H9 (cell line): ENCODE data around the gene CNTF. TPM values are rescaled to one million over a fixed set of nuclear protein-coding genes. Genes with fewer than 3 reads are reported as not detected.

Source experiments
- DNase-seq: peaks from one replicate; pipeline ENCODE4 v3.0.0-alpha.2; 2017
- H2AFZ ChIP-seq: one replicate; pipeline ENCODE4 v1.6.1; 2013; ENCODE audit warnings: mild to moderate bottlenecking, low read length, control low read depth, moderate library complexity
- H2AK5ac ChIP-seq: 2 replicates; pipeline ENCODE4 v1.6.1; 2013; ENCODE audit warnings: low read length, control low read depth, mixed read lengths; ENCODE audit not compliant: insufficient read length
- H2BK120ac ChIP-seq: one replicate; pipeline ENCODE4 v1.6.1; 2013; ENCODE audit warnings: low read depth, mild to moderate bottlenecking, low read length, control low read depth, inconsistent platforms; ENCODE audit not compliant: poor library complexity, severe bottlenecking
- H2BK12ac ChIP-seq: 2 replicates; pipeline ENCODE4 v1.6.1; 2013; ENCODE audit warnings: low read length, control low read depth, mixed read lengths, low read depth; ENCODE audit not compliant: insufficient read length
- H2BK15ac ChIP-seq: 2 replicates; pipeline ENCODE4 v1.6.1; 2013; ENCODE audit warnings: low read depth, low read length, control low read depth
- H2BK20ac ChIP-seq: one replicate; pipeline ENCODE4 v1.6.1; 2013; ENCODE audit warnings: low read depth, mild to moderate bottlenecking, low read length, control low read depth, inconsistent platforms; ENCODE audit not compliant: poor library complexity, severe bottlenecking
- H2BK5ac ChIP-seq: 2 replicates; pipeline ENCODE4 v1.6.1; 2013; ENCODE audit warnings: low read length, control low read depth, mixed read lengths; ENCODE audit not compliant: insufficient read length
- H3K14ac ChIP-seq: 2 replicates; pipeline ENCODE4 v1.6.1; 2013; ENCODE audit warnings: low read length, control low read depth; ENCODE audit not compliant: insufficient read depth
- H3K18ac ChIP-seq: 2 replicates; pipeline ENCODE4 v1.6.1; 2013; ENCODE audit warnings: low read depth, mild to moderate bottlenecking, mixed read lengths, low read length, control low read depth; ENCODE audit not compliant: insufficient read length
- H3K23ac ChIP-seq: 2 replicates; pipeline ENCODE4 v1.6.1; 2013; ENCODE audit warnings: low read length, control low read depth, mixed read lengths, low read depth; ENCODE audit not compliant: insufficient read length
- H3K23me2 ChIP-seq: 2 replicates; pipeline ENCODE4 v1.6.1; 2013; ENCODE audit warnings: low read depth, mild to moderate bottlenecking, mixed read lengths, low read length, control low read depth; ENCODE audit not compliant: insufficient read length, poor library complexity, severe bottlenecking
- H3K27ac ChIP-seq: 2 replicates; pipeline ENCODE4 v1.5.1; 2013; ENCODE audit warnings: low read length, control low read depth, mixed read lengths, low read depth; ENCODE audit not compliant: insufficient read length
- H3K27me3 ChIP-seq: 2 replicates; pipeline ENCODE4 v1.6.1; 2013; ENCODE audit warnings: low read length, control low read depth, inconsistent platforms; ENCODE audit not compliant: insufficient read depth
- H3K4ac ChIP-seq: 2 replicates; pipeline ENCODE4 v1.6.1; 2013; ENCODE audit warnings: low read depth, mild to moderate bottlenecking, control low read depth, inconsistent platforms, low read length, moderate library complexity
- H3K4me1 ChIP-seq: 2 replicates; pipeline ENCODE4 v1.6.1; 2013; ENCODE audit warnings: low read length, control low read depth, inconsistent platforms; ENCODE audit not compliant: insufficient read depth
- H3K4me2 ChIP-seq: 2 replicates; pipeline ENCODE4 v1.6.1; 2013; ENCODE audit warnings: low read length, control low read depth, mixed read lengths; ENCODE audit not compliant: insufficient read length, insufficient read depth
- H3K56ac ChIP-seq: 2 replicates; pipeline ENCODE4 v1.6.1; 2013; ENCODE audit warnings: low read depth, mild to moderate bottlenecking, mixed read lengths, low read length, control low read depth; ENCODE audit not compliant: insufficient read length
- H3K79me1 ChIP-seq: 2 replicates; pipeline ENCODE4 v1.6.1; 2013; ENCODE audit warnings: low read depth, mild to moderate bottlenecking, moderate library complexity, low read length, control low read depth, inconsistent platforms; ENCODE audit not compliant: insufficient read depth, poor library complexity, severe bottlenecking
- H3K79me2 ChIP-seq: 2 replicates; pipeline ENCODE4 v1.6.1; 2013; ENCODE audit warnings: low read length, control low read depth, inconsistent platforms; ENCODE audit not compliant: insufficient read depth
- H3K9ac ChIP-seq: 2 replicates; pipeline ENCODE4 v1.6.1; 2013; ENCODE audit warnings: low read length, control low read depth, mixed read lengths; ENCODE audit not compliant: insufficient read length; ENCODE audit errors: extremely low read depth
- H3K9me3 ChIP-seq: one replicate; pipeline ENCODE4 v1.6.1; 2013; ENCODE audit warnings: low read depth, low read length, inconsistent platforms; ENCODE audit not compliant: control insufficient read depth
- H3T11ph ChIP-seq: one replicate; pipeline ENCODE4 v1.6.1; 2013; ENCODE audit warnings: mild to moderate bottlenecking, low read length, control low read depth, inconsistent platforms
- H4K20me1 ChIP-seq: one replicate; pipeline ENCODE4 v1.6.1; 2013; ENCODE audit not compliant: control insufficient read depth, insufficient read length, insufficient read depth
- H4K5ac ChIP-seq: 2 replicates; pipeline ENCODE4 v1.6.1; 2013; ENCODE audit warnings: low read depth, mild to moderate bottlenecking, mixed read lengths, low read length, control low read depth; ENCODE audit not compliant: insufficient read length
- H4K8ac ChIP-seq: replicated peaks from 2 replicates; pipeline ENCODE4 v1.6.1; 2013; ENCODE audit warnings: low read length, control low read depth, mixed read lengths, low read depth; ENCODE audit not compliant: insufficient read length
- H4K91ac ChIP-seq: 2 replicates; pipeline ENCODE4 v1.6.1; 2013; ENCODE audit warnings: low read depth, mild to moderate bottlenecking, moderate library complexity, mixed read lengths, low read length, control low read depth; ENCODE audit not compliant: insufficient read length
- H3K27ac Mint-ChIP-seq, 3 experiments: 2 replicates in 2 of 3; 3 replicates in 1 of 3; pipeline ENCODE4 v1.8.0; 2020 to 2021; ENCODE audit warnings: mixed read lengths in 3 of 3, mild to moderate bottlenecking in 1 of 3, moderate library complexity in 1 of 3
- H3K27me3 Mint-ChIP-seq: 2 replicates; pipeline ENCODE4 v1.8.0; 2021; ENCODE audit warnings: low read depth, mild to moderate bottlenecking, moderate library complexity, mixed read lengths
- H3K36me3 Mint-ChIP-seq, 3 experiments: 2 replicates in 2 of 3; 3 replicates in 1 of 3; pipeline ENCODE4 v1.8.0; 2020 to 2021; ENCODE audit warnings: low read depth in 3 of 3, mixed read lengths in 3 of 3; ENCODE audit not compliant: insufficient read depth in 1 of 3
- H3K4me1 Mint-ChIP-seq, 2 experiments: 2 replicates each; pipeline ENCODE4 v1.8.0; 2020; ENCODE audit warnings: mixed read lengths in 2 of 2
- H3K4me3 Mint-ChIP-seq, 2 experiments: 2 replicates in 1 of 2; 3 replicates in 1 of 2; pipeline ENCODE4 v1.8.0; 2020 to 2021; ENCODE audit warnings: mild to moderate bottlenecking in 2 of 2, mixed read lengths in 2 of 2, moderate library complexity in 1 of 2
- H3K9me3 Mint-ChIP-seq, 2 experiments: 2 replicates in 1 of 2; 3 replicates in 1 of 2; pipeline ENCODE4 v1.8.0; 2020; ENCODE audit warnings: mild to moderate bottlenecking in 2 of 2, mixed read lengths in 2 of 2, moderate library complexity in 1 of 2
- CTCF ChIP-seq: fragments of 200-600 bp; sonication (generic); conservative IDR thresholded peaks from 3 replicates; pipeline ENCODE4 v1.8.0; 2021; ENCODE audit warnings: antibody characterized with exemption, mild to moderate bottlenecking
- WGBS: extraction: QIAGEN DNeasy Blood & Tissue Kit; methylation state at CpG from one replicate; pipeline ENCODE4 v1.1.7; 2013; ENCODE audit warnings: missing lambda C conversion rate, low lambda C conversion rate, mixed read lengths; ENCODE audit not compliant: insufficient read length; ENCODE audit errors: extremely low coverage; 5-methylcytosine and 5-hydroxymethylcytosine counted together
- total RNA-seq: library from RNA; stranded (reverse); gene quantifications from 2 replicates; pipeline ENCODE4 v1.2.1, GENCODE V29; 2021

CNTF gene
- total RNA-seq, 1 experiment from 2014 or later: 3.5 TPM

DNA sequence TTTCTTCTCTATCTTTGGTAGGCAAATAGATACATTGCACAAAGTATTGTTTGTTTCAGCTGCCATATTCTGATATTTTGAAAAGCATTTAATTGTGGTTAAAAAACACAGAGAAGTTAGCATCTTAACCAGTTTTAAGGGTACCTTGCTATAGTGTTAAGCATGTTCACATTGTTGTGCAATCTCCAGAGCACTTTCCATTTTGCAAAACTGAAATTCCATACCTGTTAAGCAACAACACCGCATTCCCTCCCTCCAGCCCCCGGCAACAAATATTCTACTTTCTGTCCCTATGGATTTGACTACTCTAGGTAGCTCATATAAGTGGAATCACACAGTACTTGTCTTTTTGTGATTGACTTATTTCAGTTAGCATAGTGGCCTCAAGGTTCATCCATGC, 33.9 kb downstream of the CNTF start:
- Histone ChIP-seq H3K4me2 (no peak overlapping the region), H3T11ph (no peak overlapping the region), H2AK5ac (no peak overlapping the region), H3K56ac (no peak overlapping the region), H3K4ac (no peak overlapping the region), H4K91ac (no peak overlapping the region), H3K27ac (no peak overlapping the region), H2BK5ac (no peak overlapping the region), H4K8ac (no peak overlapping the region), H3K9ac (no peak overlapping the region), H3K23ac (no peak overlapping the region), H2BK15ac (no peak overlapping the region), H3K79me2 (no peaks in the 10 kb centered on the region), H2AFZ (no peak overlapping the region), H3K23me2 (no peaks in the 10 kb centered on the region), H4K5ac (no peak overlapping the region), H2BK20ac (no peak overlapping the region), H2BK120ac (no peak overlapping the region), H3K27me3 (no peaks in the 10 kb centered on the region), H4K20me1 (no peaks in the 10 kb centered on the region), H3K18ac (no peak overlapping the region), H2BK12ac (no peak overlapping the region), H3K4me1 (no peaks in the 10 kb centered on the region), H3K79me1 (no peaks in the 10 kb centered on the region), H3K14ac (no peak overlapping the region), H3K9me3 (no peaks in the 10 kb centered on the region)
- H3K27me3 Mint-ChIP-seq: peaks cover 4% of the 10 kb centered on the region
- H3K4me3 Mint-ChIP-seq: no peak overlapping the region
- H3K27ac Mint-ChIP-seq: no peak overlapping the region
- DNase-seq: no peak
- peaks cover 23 to 30% of the 10 kb centered on the region in 2 experiments for H3K4me1 Mint-ChIP-seq
- peaks cover 5 to 7% of the 10 kb centered on the region in 2 experiments; a peak in 4 of 5 replicates for H3K9me3 Mint-ChIP-seq
- WGBS: no CpG with 5 or more reads among the region's 2 CpGs
- H3K36me3 Mint-ChIP-seq: no peaks in the 10 kb centered on the region
- no peak for TF ChIP-seq CTCF
